HG02642 (cell line): ENCODE measurements around the gene LIMS2.

Source experiments
- ATAC-seq: cut with Tn5 transposase; IDR thresholded peaks from one replicate; pipeline ENCODE4 v1.9.1; 2021; ENCODE audit warnings: mild to moderate bottlenecking; ENCODE audit not compliant: unreplicated experiment, poor library complexity

Gene LIMS2

DNA sequence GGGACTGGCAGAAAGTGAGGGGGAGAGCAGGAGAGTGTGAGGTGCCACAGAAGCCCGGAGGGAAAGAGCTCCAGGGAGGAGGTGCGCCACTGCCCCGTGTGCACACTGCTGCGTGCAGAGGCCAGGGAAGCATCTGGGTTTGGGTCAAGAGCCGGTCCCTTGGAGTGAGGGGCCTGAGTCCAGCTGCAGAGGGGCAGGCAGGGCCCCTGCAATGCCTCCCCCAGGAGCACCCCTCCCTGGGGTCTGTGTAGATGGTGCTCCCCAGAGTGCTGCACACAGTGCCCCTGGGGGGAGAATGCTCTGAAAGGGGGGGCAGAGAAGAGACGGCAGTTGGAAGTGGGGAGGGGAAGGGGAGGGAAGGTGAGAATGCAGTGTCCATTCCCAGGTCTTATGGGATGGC lies 3.7 kb upstream of the LIMS2 start:
- no peak for ATAC-seq

DNA sequence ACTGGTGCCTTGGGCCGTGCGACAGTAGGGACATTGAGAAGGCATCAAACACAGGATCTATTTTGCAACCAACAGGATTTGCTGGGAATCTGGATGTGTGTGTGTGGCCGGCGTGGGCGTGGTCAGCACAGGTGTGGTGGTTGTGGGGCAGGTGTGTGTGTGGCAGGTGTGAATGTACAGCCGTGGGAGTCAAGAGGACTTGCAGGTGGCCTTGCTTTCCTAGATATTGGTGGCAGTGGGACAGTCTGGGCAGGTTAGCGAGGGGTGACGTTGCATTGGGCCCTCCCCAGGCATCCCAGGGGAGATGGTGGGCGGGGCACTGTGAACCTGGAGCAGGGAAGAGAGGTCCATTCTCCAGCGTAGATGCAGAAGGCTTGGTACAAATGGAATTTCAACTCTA lies 3.2 kb upstream of the LIMS2 start:
- no peak for ATAC-seq

DNA sequence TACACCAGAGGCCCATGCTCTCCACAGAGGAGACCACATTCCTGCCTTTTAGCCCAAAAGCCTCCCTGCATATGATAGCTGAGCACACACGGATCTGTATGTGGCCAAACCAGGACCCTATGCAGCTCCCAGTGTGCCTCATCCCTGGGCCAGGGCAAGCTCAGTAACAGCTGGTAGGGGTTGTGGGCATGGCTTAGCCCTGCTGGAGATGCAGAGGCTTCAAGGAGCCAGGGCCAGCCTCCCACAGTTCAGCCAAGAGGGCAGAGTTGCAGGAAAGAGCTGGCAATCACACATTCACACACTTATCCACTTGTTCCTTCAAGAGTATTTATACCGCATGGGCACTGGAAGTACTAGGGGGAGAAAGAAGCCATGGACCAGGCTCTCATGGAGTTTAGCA lies 1.6 kb upstream of the LIMS2 start:
- ATAC-seq = no peak

DNA sequence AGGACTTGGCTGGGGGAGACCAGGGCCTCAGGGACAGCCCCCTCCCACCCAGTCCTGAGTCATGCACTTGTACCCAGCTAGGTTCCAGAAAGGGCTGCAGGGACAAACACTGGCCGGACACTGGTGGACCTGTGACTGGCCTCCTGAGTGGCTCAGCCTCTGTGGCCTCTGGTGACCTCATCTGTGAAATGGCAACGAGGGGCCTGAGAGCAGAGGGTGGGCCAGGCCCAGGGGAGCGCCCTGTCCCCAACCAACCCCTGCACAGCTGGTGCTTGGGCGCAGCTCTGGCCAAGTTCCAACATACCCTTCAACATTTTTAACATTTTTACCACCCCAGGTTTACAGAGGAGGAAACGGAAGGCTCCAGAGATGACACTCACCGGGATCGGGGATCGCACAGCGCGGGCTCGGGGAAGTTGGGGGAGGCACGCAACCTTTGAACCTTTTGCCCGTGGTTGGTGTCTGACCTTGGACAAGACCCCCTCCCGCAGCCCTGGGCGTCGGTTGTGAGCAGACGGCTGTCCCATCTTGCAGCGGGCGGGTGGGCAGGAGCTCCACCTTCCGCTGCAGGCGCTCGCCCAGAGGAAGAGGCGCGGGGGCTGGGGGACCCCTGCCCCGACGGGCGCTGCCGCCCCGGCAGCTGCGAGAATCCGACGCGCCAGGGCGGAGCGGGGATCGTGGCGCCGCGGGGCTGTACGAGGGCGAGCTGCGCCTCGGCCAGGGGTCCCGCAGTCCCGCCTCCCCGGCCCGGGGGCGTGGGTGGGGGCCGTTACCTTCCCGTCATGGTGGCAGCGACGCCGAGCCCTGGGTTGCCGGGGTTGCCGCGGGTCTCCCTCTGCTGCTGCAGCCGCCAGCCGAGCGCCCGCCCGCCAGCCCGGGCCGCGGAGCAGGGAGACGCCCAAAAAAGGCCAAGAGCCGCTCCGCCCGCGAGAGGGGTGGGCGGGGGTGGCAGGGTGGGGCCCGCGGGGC lies 805 bp downstream of the LIMS2 start:
- ATAC-seq = no peak

DNA sequence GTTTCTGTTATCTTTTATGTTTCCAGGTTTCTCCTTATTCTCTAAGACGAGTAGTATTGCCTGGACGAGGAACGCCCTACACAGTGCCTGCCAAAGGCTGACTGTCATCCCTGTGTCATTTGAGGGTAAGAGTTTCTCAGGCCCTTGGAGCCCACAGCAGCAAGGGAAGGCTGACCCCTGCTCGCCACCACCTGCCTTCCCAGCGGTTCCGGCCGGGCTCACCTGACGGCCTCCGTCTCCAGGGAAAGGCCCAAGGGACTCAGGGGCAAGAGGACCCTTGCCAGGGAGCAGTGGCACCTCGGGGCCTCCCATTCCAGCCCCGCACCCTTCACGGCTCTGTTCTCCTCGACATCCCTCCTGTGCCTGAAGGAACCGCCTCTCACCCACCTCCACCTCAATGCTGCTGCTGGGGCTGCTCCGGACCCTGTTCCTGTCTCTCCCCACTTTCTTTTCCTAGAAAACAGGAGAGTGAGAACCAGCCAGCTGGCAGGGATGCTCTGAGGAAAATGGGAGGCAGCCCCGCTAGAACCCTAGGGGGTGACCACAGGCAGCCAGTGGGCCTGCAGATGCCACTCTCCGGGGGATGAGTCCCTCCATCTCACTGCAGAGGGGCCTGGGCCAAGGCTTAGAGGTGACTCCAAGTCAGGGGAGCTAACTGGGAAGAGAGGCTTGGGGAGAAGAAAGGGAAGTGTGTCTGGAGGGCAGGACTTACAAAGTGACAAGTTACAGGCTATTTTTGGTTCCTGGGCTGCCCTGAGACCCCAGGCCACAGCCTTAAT lies 1.9 kb downstream of the LIMS2 start:
- ATAC-seq = no peak

DNA sequence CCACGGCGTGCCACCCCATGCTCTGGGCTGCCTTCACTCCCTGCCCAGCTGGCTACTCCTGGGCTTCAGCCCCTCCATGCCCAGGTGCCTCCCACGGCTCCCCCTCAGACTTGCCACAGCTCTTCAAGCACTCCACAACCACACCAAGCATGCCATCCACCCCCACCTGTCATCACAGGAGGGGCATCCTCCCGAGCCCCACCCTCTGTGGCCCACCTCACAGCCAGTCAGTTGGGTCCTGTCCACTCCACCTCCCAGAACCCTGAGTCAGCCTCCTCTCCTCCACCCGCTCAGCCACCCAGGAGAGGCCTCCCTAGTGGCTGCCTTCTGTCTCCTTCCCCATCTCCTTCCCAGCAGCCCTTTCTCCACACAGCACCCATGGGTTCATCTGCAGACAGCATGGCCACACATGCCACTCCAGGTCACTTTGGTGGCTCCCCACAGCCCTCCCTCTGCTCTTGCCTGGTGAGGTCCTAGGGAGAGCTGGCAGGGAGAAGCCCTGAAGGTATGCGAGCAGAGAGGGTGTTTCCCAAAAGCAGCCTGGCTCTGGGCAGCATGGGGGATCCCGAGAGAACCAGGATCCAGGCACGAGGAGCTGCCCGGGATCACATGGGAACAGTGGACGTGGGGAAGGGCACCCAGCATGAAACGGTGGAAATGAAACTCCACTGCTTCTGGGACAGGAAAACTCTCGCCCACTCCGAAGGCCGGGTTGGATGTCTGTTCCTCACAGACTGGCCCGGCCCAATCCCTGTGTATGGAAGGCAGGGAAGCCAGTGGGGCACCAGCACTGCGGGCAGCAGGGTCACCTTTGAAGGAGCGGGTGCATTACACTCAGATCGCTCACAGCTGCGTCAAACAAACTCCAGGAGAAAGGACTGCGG lies 2.7 kb downstream of the LIMS2 start:
- ATAC-seq = no peak

DNA sequence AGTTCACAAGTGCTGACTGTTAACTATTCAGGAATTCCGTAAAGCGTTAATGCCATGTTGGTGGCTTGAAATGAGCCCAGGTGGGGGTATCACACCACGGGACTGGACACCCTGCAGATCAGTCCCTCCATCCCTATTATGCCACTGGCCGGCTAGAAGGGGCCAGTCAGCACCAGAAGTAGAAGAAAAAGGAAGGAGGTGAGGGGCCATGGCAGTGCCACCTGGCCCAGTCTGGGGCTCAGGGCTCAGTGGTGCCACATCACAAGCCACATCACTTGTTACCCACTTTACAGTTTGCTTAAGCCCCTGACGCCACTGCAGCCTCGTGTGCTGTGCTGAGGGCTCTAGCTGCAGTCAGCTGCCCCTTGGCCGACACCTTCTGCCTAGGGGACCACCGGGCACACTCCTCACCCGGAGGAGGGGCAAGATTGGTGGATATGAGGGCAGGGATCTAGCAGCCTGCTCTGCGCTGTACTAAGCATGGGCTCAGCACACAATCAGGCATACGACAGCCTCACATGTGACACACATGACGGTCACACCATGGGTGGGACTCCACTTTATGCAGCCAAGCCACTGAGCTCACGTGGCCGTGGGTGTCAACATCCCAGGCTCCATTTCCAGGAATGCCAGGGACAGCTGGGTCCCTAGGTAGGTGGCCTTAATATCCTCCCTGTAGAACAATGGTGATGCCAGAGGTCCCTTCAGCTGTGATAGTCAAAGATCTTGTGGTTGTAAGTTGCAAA lies 3.6 kb downstream of the LIMS2 start:
- no peak for ATAC-seq

DNA sequence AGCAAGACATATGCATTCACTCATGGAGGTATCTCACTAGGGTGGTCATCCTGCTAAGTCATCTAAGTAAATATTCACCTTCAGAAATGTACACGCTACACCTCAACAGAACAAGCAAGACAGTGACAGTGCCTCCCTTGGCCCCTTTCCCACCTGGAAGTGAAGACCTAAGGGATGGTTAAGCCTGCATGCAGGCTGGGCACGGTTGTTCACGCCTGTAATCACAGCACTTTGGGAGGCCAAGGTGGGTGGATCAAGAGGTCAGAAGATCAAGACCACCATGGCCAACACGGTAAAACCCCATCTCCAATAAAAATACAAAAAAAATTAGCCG lies 4.4 kb downstream of the LIMS2 start:
- no peak for ATAC-seq

DNA sequence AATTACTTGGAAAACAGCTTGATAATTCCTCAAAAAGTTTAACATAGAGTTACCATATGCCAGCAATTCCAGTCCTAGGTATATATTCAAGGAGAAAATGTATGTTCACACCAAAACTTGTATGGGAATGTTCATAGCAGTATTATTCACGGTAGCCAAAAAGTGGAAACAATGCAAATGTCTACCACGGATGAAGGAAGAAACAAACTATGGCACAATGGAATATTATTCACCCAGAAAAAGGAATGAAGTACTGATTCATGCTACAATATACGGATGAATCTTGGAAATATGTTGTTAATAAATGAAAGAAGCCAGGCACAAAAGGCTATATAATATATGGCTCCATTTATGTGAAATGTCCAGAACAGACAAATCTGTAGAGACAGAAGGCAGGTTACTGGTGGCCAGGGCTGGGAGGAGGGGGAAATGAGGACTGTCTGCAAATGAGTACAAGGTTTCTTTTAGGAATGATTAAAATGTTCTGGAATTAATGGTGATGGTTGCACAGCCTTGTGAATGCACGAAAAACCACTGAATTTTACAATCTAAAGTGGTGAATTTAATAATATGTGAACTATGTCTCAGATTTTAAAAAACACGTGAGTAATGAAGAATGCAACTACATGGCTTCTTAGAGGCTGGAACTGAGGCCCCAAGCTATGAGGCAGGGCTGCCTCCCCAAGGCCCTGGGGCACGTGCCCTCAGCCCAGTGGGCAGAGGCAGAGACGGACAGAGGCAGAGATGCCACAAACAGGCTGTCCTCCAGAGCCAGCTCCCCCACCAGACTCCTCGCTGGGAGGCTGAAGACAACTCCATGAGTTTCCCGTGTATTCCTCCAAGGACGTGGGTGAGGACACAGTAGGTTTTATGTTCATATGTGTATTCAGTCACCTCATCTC lies 5.0 kb downstream of the LIMS2 start:
- no peak for ATAC-seq

DNA sequence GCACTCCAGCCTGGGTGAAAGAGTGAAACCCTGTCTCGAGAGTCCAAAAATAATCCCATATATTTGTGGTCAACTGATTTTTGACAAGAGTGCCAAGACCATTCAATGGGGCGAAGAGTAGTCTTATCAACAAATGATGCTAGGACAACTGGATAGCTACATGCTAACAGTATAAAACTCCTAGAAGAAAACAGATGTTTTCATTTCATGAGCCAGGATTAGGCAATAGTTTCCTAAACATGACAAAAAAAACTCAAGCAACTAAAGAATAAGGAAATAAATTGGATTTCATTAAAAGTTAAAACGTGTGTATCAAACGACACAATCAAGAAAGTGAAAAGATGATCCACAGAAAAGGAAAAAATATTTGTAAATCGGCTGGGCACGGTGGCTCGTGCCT lies 6.3 kb downstream of the LIMS2 start:
- ATAC-seq = no peak

DNA sequence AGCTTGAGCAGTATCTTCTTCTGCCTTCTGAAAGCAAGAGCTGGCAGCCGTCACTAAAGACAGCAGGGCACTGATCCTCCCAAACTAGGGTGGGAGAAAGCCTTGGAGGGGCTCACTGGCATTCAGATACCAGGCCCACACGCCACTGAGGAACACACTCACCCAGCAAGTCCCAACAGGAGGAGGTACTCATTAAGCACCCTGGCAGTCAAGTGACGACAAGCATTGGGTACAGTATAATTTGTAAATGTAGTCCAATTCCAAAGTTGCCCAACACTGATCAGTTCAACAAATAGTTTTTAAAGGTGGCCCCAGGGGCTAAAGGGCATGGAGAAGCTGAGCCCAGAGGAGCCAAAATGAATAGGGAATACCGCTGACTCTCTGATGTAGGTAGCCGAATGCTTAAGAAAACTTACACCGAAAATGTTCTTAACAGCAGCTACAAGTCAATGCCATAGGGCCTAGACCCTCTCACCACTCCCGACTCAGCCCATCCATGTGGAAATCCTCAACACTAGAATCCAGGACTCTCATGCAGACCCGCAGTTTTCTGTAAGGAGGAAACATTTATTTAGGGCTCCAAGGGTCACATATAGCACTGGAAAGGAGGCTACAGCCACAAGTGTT lies 9.9 kb downstream of the LIMS2 start:
- no peak for ATAC-seq

DNA sequence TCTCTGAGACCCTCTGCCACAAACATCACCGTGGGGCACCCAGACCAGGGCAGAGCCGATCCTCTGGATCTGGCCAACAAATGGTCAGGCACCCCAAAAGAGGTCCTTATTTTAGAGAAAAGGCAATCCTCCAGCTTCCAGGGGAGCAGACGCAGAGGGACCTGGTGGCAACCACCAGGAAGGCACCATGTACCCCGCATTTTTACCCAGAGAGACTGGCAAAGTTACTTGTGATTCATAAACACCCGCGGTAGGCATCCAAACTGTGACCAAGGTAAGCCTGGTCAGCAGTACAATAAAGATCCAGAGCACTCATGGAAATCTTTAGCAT lies 10.5 kb downstream of the LIMS2 start:
- ATAC-seq = no peak

DNA sequence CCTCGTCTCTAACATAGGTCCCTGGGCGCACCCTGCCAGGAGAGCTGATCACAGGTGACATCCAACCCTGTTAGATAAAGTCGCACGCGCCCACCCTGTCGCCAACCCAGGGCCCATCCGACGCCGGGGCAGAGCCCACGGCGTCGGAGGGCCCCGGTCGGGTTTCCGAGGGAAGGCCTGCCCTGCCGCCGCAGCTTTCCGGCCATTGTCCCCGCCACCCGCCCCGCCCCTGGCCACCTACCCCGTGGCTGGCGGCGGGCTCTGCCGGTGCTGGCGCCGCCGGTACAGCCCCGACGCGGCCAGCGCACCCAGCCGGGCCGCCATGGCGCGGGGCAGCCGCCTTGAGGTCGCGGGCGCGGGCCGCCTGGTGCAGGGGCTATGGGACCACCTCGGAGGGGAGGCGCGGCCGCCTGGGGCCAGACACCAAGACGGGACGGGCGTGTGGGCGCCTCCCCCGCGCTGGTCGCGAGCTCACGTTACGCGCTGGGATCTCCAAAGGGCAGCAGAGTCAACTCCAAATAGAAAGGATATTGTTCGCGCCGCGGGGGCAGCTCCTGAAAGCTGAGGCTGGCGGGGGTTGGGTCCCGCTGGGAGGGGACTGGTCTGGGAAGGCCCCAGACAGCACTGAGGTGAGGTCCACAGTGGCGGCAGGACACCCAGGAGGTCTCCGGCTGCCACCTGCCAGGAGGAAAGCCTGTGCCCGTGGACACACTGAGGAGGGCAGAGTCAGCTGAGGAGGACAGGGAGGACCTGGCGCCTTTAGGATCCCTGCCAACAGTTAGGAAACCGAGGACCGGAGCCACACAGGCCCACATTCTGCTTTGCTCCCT lies 11.1 kb downstream of the LIMS2 start:
- ATAC-seq = no peak

DNA sequence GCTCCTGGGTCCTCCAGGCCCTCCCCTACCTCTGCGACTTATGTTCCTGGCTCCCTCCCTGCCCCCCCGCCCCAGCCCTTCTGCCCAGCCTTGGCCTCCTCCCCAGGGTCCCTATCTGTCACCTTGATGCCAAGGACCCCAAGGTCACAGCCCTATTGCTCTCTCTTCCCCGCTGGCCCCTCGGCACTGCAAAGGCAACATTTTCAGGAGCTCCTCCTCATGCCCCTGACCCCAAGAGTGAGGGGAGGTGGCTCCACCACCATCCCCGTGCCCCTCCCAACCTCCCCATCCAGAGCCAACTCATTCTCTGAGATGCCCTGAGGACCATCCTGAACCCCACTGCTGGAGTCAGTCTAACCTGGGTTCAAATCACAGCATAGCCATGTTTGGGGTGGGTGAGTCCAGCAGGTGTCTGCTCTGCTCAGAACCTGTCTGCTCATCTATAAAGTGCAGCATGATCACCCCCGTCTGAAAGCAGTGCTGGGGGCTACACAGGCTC lies 11.7 kb downstream of the LIMS2 start:
- no peak for ATAC-seq

DNA sequence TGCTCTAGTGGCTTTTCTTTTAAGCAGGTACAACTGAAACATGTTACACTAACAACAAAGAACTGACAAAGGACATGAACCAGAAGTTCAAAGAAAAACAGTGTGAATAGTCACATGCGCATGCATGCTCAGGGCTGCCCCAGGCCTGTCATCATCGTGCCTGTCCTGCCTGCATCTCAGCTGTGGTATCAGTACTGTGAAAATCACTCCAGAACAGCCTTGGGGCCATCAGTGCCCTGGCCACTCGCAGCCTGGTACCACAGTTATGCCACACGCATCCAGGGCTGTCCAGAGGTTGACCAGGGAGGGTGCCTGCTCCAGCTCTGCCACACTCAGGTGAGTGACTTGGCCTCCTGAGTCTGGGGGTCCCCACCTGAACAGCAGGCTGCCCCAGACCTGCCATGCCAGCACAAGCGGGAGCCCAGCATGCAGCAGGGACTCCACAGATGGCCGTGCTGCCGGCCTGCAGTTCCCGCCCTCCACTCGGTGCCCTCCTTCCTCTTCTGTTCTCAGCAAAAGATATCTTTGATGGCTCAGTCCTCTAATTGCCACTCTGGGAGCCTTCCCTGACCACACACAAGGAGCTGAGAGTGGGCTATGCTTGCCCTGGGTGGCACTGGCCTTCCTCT lies 12.3 kb downstream of the LIMS2 start:
- no peak for ATAC-seq

DNA sequence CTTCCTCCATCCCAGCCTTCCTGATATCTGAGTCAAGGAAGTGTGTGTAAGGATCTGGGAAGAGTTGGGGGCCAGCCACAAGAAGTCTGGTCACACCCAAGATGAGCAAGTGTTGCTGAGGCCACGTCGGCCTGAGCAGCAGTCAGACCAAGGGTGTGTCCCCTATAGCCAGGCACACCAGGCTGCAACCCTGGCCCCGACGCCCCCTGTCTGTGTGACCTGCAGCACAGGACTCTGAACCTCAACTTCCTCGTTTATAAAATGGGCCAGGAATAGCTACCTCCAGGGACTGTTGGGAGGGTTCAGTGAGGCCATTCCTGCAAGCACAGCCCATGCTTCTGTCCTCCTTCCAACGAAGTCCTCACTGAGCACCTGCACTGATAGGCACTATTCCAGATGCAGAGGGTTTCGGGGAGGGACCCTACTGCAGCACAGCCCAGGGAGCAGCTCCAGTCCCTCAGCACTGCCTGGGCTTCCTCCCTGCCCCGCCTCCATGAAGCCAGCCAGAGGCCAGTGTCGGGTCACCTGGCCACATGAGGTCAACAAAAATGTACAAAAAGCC lies 13.3 kb downstream of the LIMS2 start:
- no peak for ATAC-seq

DNA sequence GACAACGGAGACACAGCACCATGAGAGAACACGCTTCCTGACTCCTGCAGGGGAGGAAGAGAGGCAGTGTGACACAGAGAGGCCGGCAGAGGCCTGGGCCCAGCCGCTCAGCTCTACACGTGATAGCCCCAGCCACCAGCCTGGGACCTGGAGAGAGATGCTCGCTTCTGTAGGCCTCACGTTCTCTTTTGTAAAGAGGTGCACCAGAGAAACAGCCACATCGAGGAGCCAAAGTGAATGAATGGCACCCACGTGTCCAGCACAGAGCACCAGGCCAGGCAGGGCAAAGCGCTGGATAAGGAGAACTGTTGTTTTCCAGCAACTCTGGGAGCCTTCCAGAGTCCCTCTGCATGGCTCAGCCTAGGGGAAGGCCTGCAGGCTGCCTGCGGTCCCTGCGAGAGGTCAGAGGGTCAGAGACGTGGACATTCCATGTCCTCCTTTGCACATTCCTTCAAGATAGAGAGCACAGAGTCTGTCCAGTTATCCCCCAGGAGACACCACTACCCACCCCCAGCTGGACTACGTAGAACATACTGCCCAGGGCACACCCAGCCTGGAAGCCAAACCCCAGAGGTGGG lies 14.2 kb downstream of the LIMS2 start:
- no peak for ATAC-seq
